HUDEP-2 (cell line): ENCODE measurements around the gene NPVF.

Source experiments
- DNase-seq, 76 experiments: peaks; one replicate each; lab custom pipeline; 2025; ENCODE audit not compliant: unreplicated experiment in 76 of 76; lab: John Stamatoyannopoulos, UW

Gene NPVF

DNA sequence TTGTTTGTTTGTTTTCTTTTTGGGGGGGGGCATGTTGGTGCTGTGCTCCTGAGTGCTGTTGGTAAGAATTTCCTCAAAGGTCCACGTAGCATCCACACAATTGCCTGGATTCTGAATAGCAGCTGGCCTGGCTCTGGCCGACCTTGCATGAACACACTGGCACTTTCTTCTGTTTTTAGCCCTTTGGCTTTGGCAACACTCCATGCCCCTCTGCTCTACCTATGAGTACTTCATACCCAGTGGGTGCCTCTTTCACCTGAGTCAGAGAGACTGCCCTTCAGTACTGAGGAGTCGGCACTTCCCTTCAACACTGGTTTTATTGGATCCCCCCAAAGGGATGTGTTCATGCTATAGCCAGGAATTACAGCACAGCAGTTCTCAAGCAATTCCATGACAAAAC, 7.2 kb upstream of the NPVF start:
- no peak for DNase-seq

DNA sequence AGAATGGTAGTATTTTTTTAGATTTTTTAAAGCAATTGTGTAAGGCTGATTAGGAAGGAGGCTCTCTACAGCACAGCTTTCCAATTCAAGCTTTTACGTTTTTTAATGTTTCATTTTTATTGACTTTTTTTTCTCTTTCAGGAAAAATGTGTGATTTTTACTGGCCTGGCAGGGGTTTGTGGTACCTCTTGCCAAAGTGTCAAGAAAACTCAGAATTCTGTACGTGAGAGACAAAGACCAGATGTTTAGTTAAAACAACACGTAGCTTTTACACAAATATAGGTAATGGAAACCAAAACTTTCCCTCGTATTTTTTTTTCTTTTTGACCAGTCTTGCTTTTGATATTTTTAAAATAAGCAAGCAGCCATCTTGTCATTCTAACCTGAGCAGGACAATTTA, 6.0 kb upstream of the NPVF start:
- no peak for DNase-seq

- no peak for DNase-seq
These were observed 5.1 kb downstream of the NPVF start for GRCh38 chr7:25223206-25223605.

DNA sequence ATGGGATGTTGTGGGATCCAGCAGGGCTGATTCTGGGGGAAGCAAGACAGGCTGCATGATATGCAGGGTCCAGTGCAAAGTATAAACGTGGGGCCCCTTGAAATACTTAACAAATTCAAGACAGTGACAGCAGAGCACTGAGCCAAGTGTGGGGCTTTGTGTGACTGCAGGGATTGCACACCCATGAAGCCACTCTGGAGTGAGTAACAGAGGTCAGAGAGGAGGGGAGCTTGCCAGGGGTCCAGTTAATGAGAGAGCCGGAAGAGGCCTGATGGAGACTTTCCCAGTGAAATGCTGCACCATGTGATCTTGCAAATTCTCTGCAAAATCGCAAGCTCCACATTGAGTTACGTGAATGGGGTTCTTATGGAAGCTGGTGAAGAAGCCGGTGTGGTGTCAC, 5.6 kb downstream of the NPVF start:
- no peak for DNase-seq

DNA sequence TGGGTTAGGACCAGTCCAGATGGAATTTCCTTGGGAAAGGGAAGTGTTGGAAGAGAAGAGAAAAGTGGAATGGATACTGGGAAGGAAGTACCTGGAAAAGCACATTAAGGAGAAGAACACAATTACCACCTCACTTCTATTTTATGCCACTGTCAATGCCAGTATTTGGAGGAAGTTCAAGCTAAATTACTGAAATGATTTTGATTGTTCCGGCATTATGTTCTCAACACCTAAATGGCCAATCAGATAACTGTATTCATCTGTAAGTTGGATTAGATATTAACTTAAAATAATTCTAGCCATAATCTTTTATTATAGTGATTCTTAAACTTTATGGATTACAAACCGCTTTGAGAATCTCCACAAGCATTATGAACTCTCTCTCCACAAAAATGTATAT, 7.3 kb downstream of the NPVF start:
- no peak for DNase-seq

DNA sequence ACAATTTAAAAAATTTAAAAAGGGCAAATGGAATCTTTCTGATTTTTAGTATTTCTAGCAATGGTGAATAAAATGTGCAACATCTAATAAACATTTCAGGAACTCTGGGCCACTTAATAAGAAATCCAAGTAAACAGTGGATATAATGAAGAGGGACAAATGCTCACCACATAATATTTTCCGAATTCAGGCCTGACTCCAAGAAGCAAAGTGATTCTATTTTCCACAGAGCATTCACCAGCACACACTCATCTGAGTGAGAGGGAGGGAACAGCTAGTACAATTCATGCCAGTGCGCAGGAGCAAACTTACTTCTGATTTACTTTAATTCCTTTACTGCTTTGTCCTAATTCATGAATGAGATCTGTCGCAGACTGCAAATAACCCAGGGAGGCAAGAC, 10.1 kb downstream of the NPVF start:
- no peak for DNase-seq

- peak in 20 of 76 experiments; percentile 4 to 46 (median 21) for DNase-seq
These were observed 11.4 kb downstream of the NPVF start for GRCh38 chr7:25216837-25217236.

- DNase-seq: peak in 1 of 76 experiments; percentile 12
These were observed 12.5 kb downstream of the NPVF start for GRCh38 chr7:25215694-25216335.

GRCh38 chr7:25208525-25209221, 19.6 kb downstream of the NPVF start:
- DNase-seq: no peak

- no peak for DNase-seq
These were observed 20.4 kb downstream of the NPVF start for GRCh38 chr7:25207887-25208286.

- no peak for DNase-seq
These were observed 21.5 kb downstream of the NPVF start for GRCh38 chr7:25206765-25207164.

- peak in 9 of 76 experiments; percentile 2 to 32 (median 11) for DNase-seq
These were observed 32.0 kb downstream of the NPVF start for GRCh38 chr7:25196132-25196896.

- no peak for DNase-seq
These were observed 34.2 kb downstream of the NPVF start for GRCh38 chr7:25194036-25194435.

DNA sequence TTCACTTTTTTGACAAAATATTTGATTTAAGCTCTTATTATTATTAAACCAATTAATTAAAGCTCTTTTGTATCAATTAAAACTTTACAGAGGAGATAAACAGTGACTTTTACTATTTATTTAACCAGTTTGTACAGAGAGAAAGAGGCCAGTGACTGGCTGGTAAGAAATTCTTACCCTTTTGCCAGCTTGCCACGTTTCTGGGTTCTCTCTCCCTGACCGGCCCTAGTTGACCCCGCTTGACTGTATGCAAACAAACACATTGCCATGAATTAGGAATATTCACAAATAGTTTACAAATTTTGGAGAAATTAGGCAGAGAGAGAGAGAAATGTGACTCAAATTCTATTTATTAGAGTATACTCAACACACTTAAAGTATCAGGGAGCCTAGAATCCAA, 36.2 kb downstream of the NPVF start:
- no peak for DNase-seq

GRCh38 chr7:25189197-25189596, 39.1 kb downstream of the NPVF start:
- DNase-seq: no peak

DNA sequence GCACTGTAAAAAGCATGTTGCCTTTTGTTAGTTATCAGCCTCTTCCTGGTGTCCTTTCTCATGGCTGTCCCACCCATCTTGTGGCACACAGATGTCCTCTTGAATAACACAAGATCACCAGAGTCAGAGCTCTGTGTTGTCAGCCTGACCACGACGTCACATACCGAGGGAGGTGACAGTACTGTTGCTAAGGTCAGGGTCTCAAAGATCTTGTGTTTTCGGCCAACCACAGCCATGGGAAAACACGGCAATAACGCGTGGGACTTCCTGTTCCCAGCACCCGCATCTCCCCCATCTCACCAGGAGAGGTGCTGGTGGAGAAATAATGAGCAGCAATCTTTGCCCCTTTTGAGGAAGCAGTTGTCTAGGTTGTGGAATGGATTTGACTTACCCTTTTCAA, 40.4 kb downstream of the NPVF start:
- DNase-seq: peak in 1 of 76 experiments; percentile 4

GRCh38 chr7:25186436-25186835, 41.9 kb downstream of the NPVF start:
- no peak for DNase-seq

DNA sequence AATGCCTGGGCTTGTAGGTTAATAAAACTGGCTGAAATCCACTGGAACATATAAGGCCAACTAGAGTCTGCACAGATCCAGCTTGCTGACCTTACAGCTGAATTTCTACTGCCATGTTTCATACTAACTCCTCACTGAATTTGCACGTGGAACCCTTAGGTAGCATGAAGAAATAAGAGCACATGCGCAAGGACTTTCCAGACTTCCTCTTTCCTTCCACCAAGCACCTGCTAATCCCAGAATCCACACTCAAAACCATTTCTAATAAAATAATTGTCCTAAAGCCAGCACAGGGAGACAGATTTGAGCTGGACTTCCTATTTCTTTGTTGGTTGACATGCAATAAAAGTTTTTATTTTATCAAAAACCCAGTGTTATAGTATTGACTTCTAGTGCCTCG, 46.8 kb downstream of the NPVF start:
- no peak for DNase-seq

DNA sequence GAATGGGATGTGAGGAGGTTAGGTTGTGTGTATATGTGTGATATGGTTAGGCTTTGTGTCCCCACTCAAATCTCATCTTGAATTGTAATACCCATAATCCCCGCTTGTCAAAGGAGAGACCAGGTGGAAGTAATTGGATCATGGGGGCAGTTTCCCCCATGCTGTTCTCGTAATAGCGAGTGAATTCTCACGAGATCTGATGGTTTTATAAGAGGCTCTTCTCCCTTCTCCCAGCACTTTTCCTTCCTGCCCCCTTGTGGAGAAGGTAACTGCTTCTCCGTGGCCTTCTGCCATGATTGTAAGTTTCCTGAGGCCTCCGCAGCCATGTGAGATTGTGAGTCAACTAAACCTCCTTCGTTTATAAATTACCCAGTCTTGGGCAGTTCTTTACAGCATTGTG, 47.3 kb downstream of the NPVF start:
- DNase-seq: no peak

GRCh38 chr7:25180592-25180923, 47.7 kb downstream of the NPVF start:
- DNase-seq: no peak

- peak in 74 of 76 experiments; percentile 14 to 93 (median 80) for DNase-seq
These were observed 48.3 kb downstream of the NPVF start for GRCh38 chr7:25179771-25180591.
